ENCODE data around the gene CXCL13.
"Not testable (repeated sequence)": the region's sequence is repeated elsewhere in the genome, so short reads cannot be mapped to it uniquely, and the experiment has no call there.

- TF ChIP-seq, protein P1, sequence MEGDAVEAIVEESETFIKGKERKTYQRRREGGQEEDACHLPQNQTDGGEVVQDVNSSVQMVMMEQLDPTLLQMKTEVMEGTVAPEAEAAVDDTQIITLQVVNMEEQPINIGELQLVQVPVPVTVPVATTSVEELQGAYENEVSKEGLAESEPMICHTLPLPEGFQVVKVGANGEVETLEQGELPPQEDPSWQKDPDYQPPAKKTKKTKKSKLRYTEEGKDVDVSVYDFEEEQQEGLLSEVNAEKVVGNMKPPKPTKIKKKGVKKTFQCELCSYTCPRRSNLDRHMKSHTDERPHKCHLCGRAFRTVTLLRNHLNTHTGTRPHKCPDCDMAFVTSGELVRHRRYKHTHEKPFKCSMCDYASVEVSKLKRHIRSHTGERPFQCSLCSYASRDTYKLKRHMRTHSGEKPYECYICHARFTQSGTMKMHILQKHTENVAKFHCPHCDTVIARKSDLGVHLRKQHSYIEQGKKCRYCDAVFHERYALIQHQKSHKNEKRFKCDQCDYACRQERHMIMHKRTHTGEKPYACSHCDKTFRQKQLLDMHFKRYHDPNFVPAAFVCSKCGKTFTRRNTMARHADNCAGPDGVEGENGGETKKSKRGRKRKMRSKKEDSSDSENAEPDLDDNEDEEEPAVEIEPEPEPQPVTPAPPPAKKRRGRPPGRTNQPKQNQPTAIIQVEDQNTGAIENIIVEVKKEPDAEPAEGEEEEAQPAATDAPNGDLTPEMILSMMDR (IDR thresholded peaks at IDR 0.05): not testable (repeated sequence)
- not testable (repeated sequence) for TF ChIP-seq POLR2AphosphoS5, POLR2A, EP300 (IDR thresholded peaks at IDR 0.05)
These were observed 43.9 kb upstream of the CXCL13 start for GRCh38 chr4:77561720-77562119.
